ENCODE data around the gene PTPRT.
"Not testable (repeated sequence)": the region's sequence is repeated elsewhere in the genome, so short reads cannot be mapped to it uniquely, and the experiment has no call there.

PTPRT gene

GRCh38 chr20:42214074-42214473 lies 975.6 kb downstream of the PTPRT start:
- no peak for DNase-seq (ENCODE audit: low read depth, low spot score)

- DNase-seq (ENCODE audit: low read depth, low spot score), result no peak
Observed at GRCh38 chr20:42212391-42212790, 977.3 kb downstream of the PTPRT start.

GRCh38 chr20:42206557-42206956 lies 983.1 kb downstream of the PTPRT start:
- not testable (repeated sequence) for DNase-seq (ENCODE audit: low read depth, low spot score)

GRCh38 chr20:42204109-42204660 lies 985.5 kb downstream of the PTPRT start:
- DNase-seq (ENCODE audit: low read depth, low spot score), result no peak

DNA sequence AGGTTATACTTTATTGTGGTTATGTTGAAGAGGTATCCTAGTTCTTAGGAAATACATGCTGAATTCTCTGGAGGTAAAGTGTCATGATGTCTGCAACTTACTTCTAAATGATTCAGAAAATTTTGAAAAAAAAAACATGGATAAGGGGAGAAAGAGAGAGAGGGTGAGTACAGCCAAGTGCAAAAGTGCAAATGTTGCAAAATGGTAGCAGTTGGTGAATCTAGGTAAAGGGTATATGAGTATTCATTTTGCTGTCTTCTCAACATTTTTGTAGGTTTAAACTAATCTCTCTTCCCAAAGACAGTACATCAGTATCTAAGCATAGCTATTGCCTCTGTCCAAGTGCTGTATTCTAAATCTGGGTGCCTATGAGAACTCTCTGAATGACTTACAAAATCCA lies 992.1 kb downstream of the PTPRT start:
- DNase-seq (ENCODE audit: low read depth, low spot score), result no peak

DNA sequence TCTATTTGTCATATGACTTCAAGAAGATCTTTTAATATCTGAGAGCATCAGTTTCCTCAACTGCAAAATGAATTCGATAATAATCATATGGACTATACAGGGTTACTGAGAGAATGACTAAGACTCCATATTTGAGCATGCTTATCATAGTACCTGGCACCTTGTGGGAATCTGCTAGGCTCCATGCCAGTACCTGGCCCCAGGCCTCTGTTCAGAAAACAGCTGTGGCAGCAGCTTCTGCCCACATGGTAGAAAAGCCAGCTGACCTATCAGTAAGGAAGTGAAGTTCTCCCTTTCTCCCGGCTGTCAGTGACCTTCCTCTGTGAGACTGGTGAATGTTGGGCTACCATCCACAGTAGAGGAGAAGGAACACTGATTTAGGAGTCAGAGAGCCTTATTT lies 996.6 kb downstream of the PTPRT start:
- DNase-seq (ENCODE audit: low read depth, low spot score), result no peak

- no peak for DNase-seq (ENCODE audit: low read depth, low spot score)
Observed at GRCh38 chr20:42192321-42192720, 997.4 kb downstream of the PTPRT start.

GRCh38 chr20:42191140-42191860 lies 998.4 kb downstream of the PTPRT start:
- DNase-seq (ENCODE audit: low read depth, low spot score), result no peak

- DNase-seq (ENCODE audit: low read depth, low spot score), result no peak
Observed at GRCh38 chr20:42190084-42190483, 999.6 kb downstream of the PTPRT start.

GRCh38 chr20:42186337-42186736 lies 1003.4 kb downstream of the PTPRT start:
- no peak for DNase-seq (ENCODE audit: low read depth, low spot score)

DNA sequence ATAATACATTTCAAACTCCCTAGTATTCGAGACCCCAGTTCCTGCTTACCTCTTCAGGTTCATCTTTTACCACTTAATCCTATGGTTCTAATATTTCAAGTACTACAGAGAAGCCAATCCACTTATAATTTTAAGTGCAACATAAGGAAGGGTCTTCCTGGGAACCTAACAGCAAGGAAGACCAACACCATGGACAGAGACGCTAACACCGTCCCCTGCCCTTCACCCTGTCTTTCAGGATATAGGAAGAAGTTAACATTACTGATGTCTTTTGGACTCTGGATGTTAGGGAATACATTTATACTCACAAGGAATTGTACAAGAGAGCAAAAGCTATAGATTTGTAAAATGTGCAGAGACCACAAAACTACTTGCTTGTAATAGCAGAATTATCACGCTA lies 1006.6 kb downstream of the PTPRT start:
- DNase-seq (ENCODE audit: low read depth, low spot score), result no peak

DNA sequence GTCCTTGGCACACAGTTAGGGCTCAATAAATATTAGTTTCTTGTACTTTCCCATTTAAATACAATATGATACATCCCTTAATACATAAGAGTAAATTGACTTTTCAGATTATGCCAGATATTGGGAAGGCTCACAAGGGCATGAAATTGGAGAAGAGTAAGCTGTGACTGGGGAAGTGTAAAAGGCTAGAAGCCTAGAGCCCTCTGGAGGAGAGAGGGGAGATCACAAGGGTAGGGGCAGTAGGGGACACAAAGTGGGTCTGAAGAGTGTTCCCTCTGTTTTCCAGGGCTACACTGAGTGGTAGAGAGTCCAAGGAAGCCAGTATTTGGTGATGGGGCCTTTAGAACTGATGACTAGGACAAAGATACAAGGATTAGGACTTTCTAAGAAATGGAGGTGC lies 1008.6 kb downstream of the PTPRT start:
- no peak for DNase-seq (ENCODE audit: low read depth, low spot score)

- DNase-seq (ENCODE audit: low read depth, low spot score), result no peak
Observed at GRCh38 chr20:42179768-42180167, 1009.9 kb downstream of the PTPRT start.

GRCh38 chr20:42173440-42173839 lies 1016.3 kb downstream of the PTPRT start:
- no peak for DNase-seq (ENCODE audit: low read depth, low spot score)

GRCh38 chr20:42164121-42164890 lies 1025.4 kb downstream of the PTPRT start:
- DNase-seq (ENCODE audit: low read depth, low spot score), result no peak

GRCh38 chr20:42161228-42161829 lies 1028.4 kb downstream of the PTPRT start:
- no peak for DNase-seq (ENCODE audit: low read depth, low spot score)

DNA sequence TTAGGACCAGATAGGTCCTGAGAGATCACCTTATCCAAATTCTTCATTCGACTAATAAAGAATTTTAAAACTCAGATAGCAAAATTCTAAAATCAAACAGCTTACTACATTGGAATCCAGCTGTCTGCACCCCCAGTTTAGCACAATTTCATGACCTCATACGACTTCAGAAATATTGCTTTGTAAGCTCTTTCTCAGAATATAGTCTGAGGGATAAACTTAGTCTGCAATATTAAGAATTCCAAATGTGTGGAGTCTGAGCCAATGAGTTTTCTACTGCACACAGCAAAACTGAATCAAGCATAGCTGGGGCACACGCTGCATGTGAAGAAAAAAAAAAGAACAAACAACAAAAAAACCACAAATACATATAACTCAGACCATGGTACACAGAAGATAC lies 1029.9 kb downstream of the PTPRT start:
- no peak for DNase-seq (ENCODE audit: low read depth, low spot score)

DNA sequence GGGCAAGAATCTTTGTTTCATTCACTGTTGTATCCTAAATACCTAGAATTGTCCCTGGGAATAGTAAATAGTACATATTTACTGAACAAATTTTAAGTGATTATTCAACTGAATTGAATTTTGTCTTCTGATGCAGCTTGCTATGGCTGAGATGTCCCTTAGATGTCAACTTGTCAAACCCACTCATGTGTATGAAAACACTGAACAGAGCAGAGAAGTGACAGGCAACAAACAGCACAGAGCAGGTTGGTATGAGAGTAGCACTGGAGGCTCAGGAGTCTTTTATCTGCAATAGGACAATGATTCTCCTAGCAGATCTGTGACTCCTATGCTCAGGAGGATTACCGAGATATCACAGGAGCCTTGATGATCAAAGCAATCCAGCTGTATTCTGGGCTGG lies 1031.4 kb downstream of the PTPRT start:
- DNase-seq (ENCODE audit: low read depth, low spot score), result no peak

- DNase-seq (ENCODE audit: low read depth, low spot score), result no peak
Observed at GRCh38 chr20:42155586-42155985, 1034.1 kb downstream of the PTPRT start.

- no peak for DNase-seq (ENCODE audit: low read depth, low spot score)
Observed at GRCh38 chr20:42152575-42152974, 1037.1 kb downstream of the PTPRT start.

DNA sequence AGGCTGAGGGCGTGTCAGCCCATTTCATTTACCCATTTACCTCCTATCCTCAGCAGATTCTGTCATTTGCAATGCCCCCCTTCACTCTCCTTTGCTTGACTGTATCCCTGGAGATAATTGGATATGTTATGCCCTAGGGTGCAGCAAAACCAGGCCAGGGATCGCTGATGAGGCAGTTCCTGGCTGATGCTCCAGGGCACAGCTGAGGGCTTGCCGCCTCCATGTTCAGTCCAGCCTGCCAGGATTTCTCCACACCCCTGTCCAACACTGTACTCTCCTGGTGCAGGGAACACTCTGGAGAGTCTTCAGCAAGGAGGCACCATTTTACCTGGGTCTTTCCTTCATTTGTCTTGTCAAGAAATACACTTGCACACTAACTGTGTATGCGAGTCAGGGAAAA lies 1039.5 kb downstream of the PTPRT start:
- no peak for DNase-seq (ENCODE audit: low read depth, low spot score)

GRCh38 chr20:42138729-42139128 lies 1051.0 kb downstream of the PTPRT start:
- no peak for DNase-seq (ENCODE audit: low read depth, low spot score)

Data from smooth muscle cell of the brain vasculature (primary cell).